Measurements from ENCODE around the gene GPATCH3.

The GPATCH3 gene

GRCh38 chr1:26844424-26845196 lies 55.7 kb downstream of the GPATCH3 start:
- no peak for DNase-seq (ENCODE audit: low read depth, low spot score)

Data from smooth muscle cell of the brain vasculature (primary cell).